H1 (cell line): ENCODE measurements around the gene OBSCN. TPM values are rescaled to one million over a fixed set of nuclear protein-coding genes. Genes with fewer than 3 reads are reported as not detected.

Experiments
- CTCF ChIA-PET: fragments of 300-600 bp; sonication (Branson Sonifier 250); formaldehyde crosslinking; loops from one replicate; lab custom pipeline; 2021; ENCODE audit not compliant: partially characterized antibody; lab: Charles Lee
- POLR2A ChIA-PET: fragments of 300-600 bp; sonication (Branson Sonifier 250); formaldehyde crosslinking; loops from one replicate; lab custom pipeline; 2021; ENCODE audit warnings: inconsistent platforms; ENCODE audit not compliant: partially characterized antibody; lab: Charles Lee
- DNase-seq, 2 experiments: peaks; one replicate each; pipeline versions ENCODE4 v3.0.0 to v3.0.0-alpha.2; 2010 to 2022; ENCODE audit warnings: low spot score in 2 of 2, low read depth in 1 of 2, mixed read lengths in 1 of 2
- FAIRE-seq: peaks from 2 replicates; lab custom pipeline; 2011; peaks lifted over from hg19 to GRCh38; lab: Jason Lieb, UNC
- H2AFZ ChIP-seq: 2 replicates; pipeline ENCODE4 v1.8.1; 2012; ENCODE audit warnings: low read length, inconsistent platforms
- H2AK5ac ChIP-seq: 2 replicates; pipeline ENCODE4 v1.6.1; 2013; ENCODE audit warnings: low read depth, low read length
- H2BK120ac ChIP-seq: replicated peaks from 2 replicates; pipeline ENCODE3; 2013; ENCODE audit warnings: low read depth, low read length, inconsistent platforms
- H2BK12ac ChIP-seq: 2 replicates; pipeline ENCODE4 v1.6.1; 2013; ENCODE audit warnings: low read depth, low read length
- H2BK15ac ChIP-seq: 2 replicates; pipeline ENCODE4 v1.6.1; 2013; ENCODE audit warnings: low read length
- H2BK20ac ChIP-seq: 2 replicates; pipeline ENCODE4 v1.6.1; 2013; ENCODE audit warnings: low read length
- H2BK5ac ChIP-seq: 2 replicates; pipeline ENCODE4 v1.6.1; 2013; ENCODE audit warnings: low read depth, low read length
- H3K14ac ChIP-seq: 2 replicates; pipeline ENCODE4 v1.6.1; 2013; ENCODE audit warnings: inconsistent platforms; ENCODE audit not compliant: insufficient read length
- H3K18ac ChIP-seq: 2 replicates; pipeline ENCODE4 v1.6.1; 2013; ENCODE audit warnings: low read length; ENCODE audit errors: extremely low read depth
- H3K23ac ChIP-seq: 2 replicates; pipeline ENCODE4 v1.6.1; 2013; ENCODE audit warnings: inconsistent platforms; ENCODE audit not compliant: insufficient read length
- H3K23me2 ChIP-seq: 2 replicates; pipeline ENCODE4 v1.6.1; 2013; ENCODE audit warnings: low read depth, low read length
- H3K27ac ChIP-seq: 2 replicates; pipeline ENCODE4 v1.6.1; 2011; ENCODE audit warnings: low read depth, low read length, inconsistent platforms
- H3K27me3 ChIP-seq, 4 experiments: replicated peaks in 1 of 4; 1 replicate in 1 of 4; 2 replicates in 3 of 4; pipeline versions ENCODE4 v1.6.1 to v1.8.1; 2011 to 2013; ENCODE audit warnings: low read length in 3 of 4, mild to moderate bottlenecking in 3 of 4, inconsistent platforms in 2 of 4, mixed read lengths in 2 of 4, moderate library complexity in 1 of 4; ENCODE audit not compliant: control insufficient read depth in 3 of 4, insufficient read depth in 3 of 4; ENCODE audit errors: extremely low read depth in 1 of 4
- H3K36me3 ChIP-seq, 4 experiments: 2 replicates each; pipeline versions ENCODE4 v1.6.1 to v1.8.1; 2011 to 2013; ENCODE audit warnings: mild to moderate bottlenecking in 4 of 4, low read length in 3 of 4, moderate library complexity in 2 of 4, control low read depth in 1 of 4, inconsistent platforms in 1 of 4; ENCODE audit not compliant: insufficient read depth in 4 of 4, control insufficient read depth in 2 of 4
- H3K4ac ChIP-seq: replicated peaks from 2 replicates; pipeline ENCODE3; 2013; ENCODE audit warnings: low read length, low read depth, mixed read lengths, inconsistent platforms; ENCODE audit not compliant: insufficient read length
- H3K4me1 ChIP-seq, 4 experiments: replicated peaks in 1 of 4; 1 replicate in 1 of 4; 2 replicates in 3 of 4; pipeline versions ENCODE4 v1.6.1 to v1.8.1; 2011 to 2013; ENCODE audit warnings: low read length in 3 of 4, inconsistent platforms in 2 of 4, mixed read lengths in 1 of 4; ENCODE audit not compliant: insufficient read depth in 4 of 4, control insufficient read depth in 3 of 4
- H3K4me2 ChIP-seq, 2 experiments: 2 replicates each; pipeline versions ENCODE4 v1.6.1 to v1.8.1; 2011 to 2013; ENCODE audit warnings: low read depth in 2 of 2, low read length in 2 of 2, control low read depth in 1 of 2, inconsistent platforms in 1 of 2, mild to moderate bottlenecking in 1 of 2; ENCODE audit not compliant: insufficient read depth in 1 of 2
- H3K4me3 ChIP-seq, 4 experiments: fragments of 200-600, 300-600 bp in 1 of 4; sonication (generic), shearing (Covaris generic), sonication (Bioruptor Twin) in 1 of 4; 2 replicates each; pipeline versions ENCODE4 v1.5.1 to v1.8.1; 2011 to 2016; ENCODE audit warnings: low read length in 4 of 4, low read depth in 3 of 4, control low read depth in 2 of 4, inconsistent platforms in 2 of 4, mild to moderate bottlenecking in 2 of 4, mixed read lengths in 1 of 4, moderate library complexity in 1 of 4; ENCODE audit not compliant: insufficient read depth in 2 of 4; ENCODE audit errors: extremely low read depth in 1 of 4
- H3K56ac ChIP-seq: replicated peaks from 2 replicates; pipeline ENCODE3; 2013; ENCODE audit warnings: low read depth, mild to moderate bottlenecking, mixed read lengths, low read length, inconsistent platforms; ENCODE audit not compliant: insufficient read length
- H3K79me1 ChIP-seq: 2 replicates; pipeline ENCODE4 v1.6.1; 2013; ENCODE audit warnings: low read depth, low read length, control low read depth
- H3K79me2 ChIP-seq, 2 experiments: 2 replicates each; pipeline versions ENCODE4 v1.6.1 to v1.8.1; 2012 to 2013; ENCODE audit warnings: low read length in 2 of 2, mild to moderate bottlenecking in 2 of 2, inconsistent platforms in 1 of 2; ENCODE audit not compliant: insufficient read depth in 2 of 2, control insufficient read depth in 1 of 2
- H3K9ac ChIP-seq, 4 experiments: replicated peaks in 1 of 4; 1 replicate in 1 of 4; 2 replicates in 3 of 4; pipeline versions ENCODE4 v1.6.1 to v1.8.1; 2011 to 2013; ENCODE audit warnings: low read depth in 3 of 4, low read length in 3 of 4, control low read depth in 2 of 4, mild to moderate bottlenecking in 2 of 4, moderate library complexity in 2 of 4, inconsistent platforms in 1 of 4; ENCODE audit errors: extremely low read depth in 1 of 4
- H3K9me3 ChIP-seq, 2 experiments: 2 replicates each; pipeline versions ENCODE4 v1.6.1 to v1.8.1; 2012 to 2013; ENCODE audit warnings: mild to moderate bottlenecking in 2 of 2, moderate library complexity in 2 of 2, control low read depth in 1 of 2, inconsistent platforms in 1 of 2, low read depth in 1 of 2, low read length in 1 of 2, mixed read lengths in 1 of 2; ENCODE audit not compliant: insufficient read depth in 2 of 2
- H4K20me1 ChIP-seq, 2 experiments: replicated peaks in 1 of 2; 2 replicates each; pipeline versions ENCODE3 to v1.8.1; 2011 to 2013; ENCODE audit warnings: inconsistent platforms in 2 of 2, low read length in 2 of 2, mild to moderate bottlenecking in 1 of 2; ENCODE audit not compliant: insufficient read depth in 2 of 2, control insufficient read depth in 1 of 2
- H4K5ac ChIP-seq: 2 replicates; pipeline ENCODE4 v1.6.1; 2013; ENCODE audit warnings: low read length, low read depth, mixed read lengths, inconsistent platforms; ENCODE audit not compliant: insufficient read length
- H4K8ac ChIP-seq: 2 replicates; pipeline ENCODE4 v1.8.0; 2013; ENCODE audit warnings: mild to moderate bottlenecking, moderate library complexity, low read length, inconsistent platforms; ENCODE audit not compliant: insufficient read depth; ENCODE audit errors: extremely low read depth
- H4K91ac ChIP-seq: replicated peaks from 2 replicates; pipeline ENCODE3; 2013; ENCODE audit warnings: low read length, mixed read lengths, inconsistent platforms; ENCODE audit not compliant: insufficient read length
- E2F6 ChIP-seq: IDR thresholded peaks from 2 replicates; pipeline ENCODE4 v1.6.1; 2012; ENCODE audit warnings: inconsistent platforms
- POU5F1 ChIP-seq: IDR thresholded peaks from 2 replicates; pipeline ENCODE4 v1.6.1; 2011; ENCODE audit warnings: low read depth, mild to moderate bottlenecking, low read length, moderate library complexity
- TEAD4 ChIP-seq: IDR thresholded peaks from 2 replicates; pipeline ENCODE4 v1.6.1; 2012; ENCODE audit warnings: low read depth, low read length, inconsistent platforms, mixed read lengths
- WGBS, 2 experiments: shearing (Covaris generic) in 1 of 2; methylation state at CpG; one replicate each; pipeline versions ENCODE4 v1.1.6 to v1.1.7; 2013 to 2015; ENCODE audit warnings: low lambda C conversion rate in 2 of 2, mixed read lengths in 2 of 2, inconsistent platforms in 1 of 2, low coverage in 1 of 2, missing lambda C conversion rate in 1 of 2; ENCODE audit not compliant: insufficient replicate concordance in 2 of 2, insufficient coverage in 1 of 2, insufficient read length in 1 of 2; ENCODE audit errors: extremely low coverage in 1 of 2, missing lambda C conversion rate in 1 of 2; 5-methylcytosine and 5-hydroxymethylcytosine counted together
- polyA plus RNA-seq, 7 experiments: library from polyadenylated mRNA; depleted of rRNA in 3 of 7; stranded (reverse) in 5 of 7; unstranded in 2 of 7; fragments of >200 nt in 5 of 7; fragments of 200-250 nt in 2 of 7; gene quantifications; 1 replicate in 5 of 7; 2 replicates in 1 of 7; 4 replicates in 1 of 7; pipeline versions ENCODE4 v1.2.1 to v1.2.3, GENCODE V29; 2011 to 2013; ENCODE audit warnings: missing spikeins in 2 of 7, mixed read lengths in 2 of 7
- total RNA-seq: library from RNA; stranded (reverse); fragmentation: NEBNext Ultra II Directional; extraction: Animal tissue kit (Norgen Biotek cat#: 25700); gene quantifications from 2 replicates; pipeline ENCODE4 v1.2.1, GENCODE V29; 2021

OBSCN gene
- total and polyA plus RNA-seq, 2 of the 8 experiments (the other 6 are each of a cell fraction or from before 2014, with no cell fraction given): 7.5 to 28.4 TPM

DNA sequence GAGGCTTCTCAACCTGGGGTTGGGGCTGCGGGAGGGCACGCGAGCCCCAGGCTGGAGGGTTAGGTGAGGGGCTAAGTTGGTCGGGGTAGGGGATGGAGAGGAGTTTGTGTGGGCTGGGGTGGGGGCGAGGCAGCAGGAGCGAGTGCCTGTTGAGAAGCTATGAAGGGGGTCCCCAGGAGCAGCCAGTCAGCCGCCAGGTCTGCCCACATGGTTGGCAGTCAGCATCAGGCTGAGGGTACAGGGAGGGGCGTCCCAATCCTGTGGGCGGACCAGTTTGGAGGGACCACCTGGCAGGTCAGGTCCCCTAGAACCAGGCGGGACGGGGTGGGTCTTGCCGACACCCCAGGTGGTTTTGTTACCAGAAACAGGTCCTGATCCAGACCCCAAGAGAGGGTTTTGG lies 209.2 kb downstream of the OBSCN start:
- Histone ChIP-seq H3K4me1 (peaks cover 2 to 9% (median 6%) of the 10 kb centered on the region in 4 experiments), H3K79me1 (no peaks in the 10 kb centered on the region; the same call in 1 of the 2 replicates), H2BK12ac (no peak overlapping the region), H3K4me2 (peak overlapping the region; percentile 85 to 88), H2BK20ac (no peak overlapping the region), H2AK5ac (no peak overlapping the region), H3K23ac (no peak overlapping the region), H3K4ac (no peak overlapping the region), H2BK5ac (no peak overlapping the region), H3K4me3 (peak overlapping the region in 2 of 4 experiments; percentile 30 to 60; a peak in 4 of 8 replicates), H4K20me1 (peaks cover 8 to 16% of the 10 kb centered on the region in 2 experiments), H4K91ac (no peak overlapping the region), H3K27ac (no peak overlapping the region), H3K36me3 (no peaks in the 10 kb centered on the region), H3K27me3 (peaks cover 3 to 70% (median 37%) of the 10 kb centered on the region in 4 experiments), H2BK120ac (no peak overlapping the region), H3K79me2 (no peaks in the 10 kb centered on the region), H3K14ac (no peak overlapping the region), H2AFZ (no peak overlapping the region), H4K8ac (no peak overlapping the region), H3K23me2 (peaks cover 8% of the 10 kb centered on the region), H3K18ac (no peak overlapping the region), H2BK15ac (no peak overlapping the region), H3K56ac (no peak overlapping the region), H3K9ac (no peak overlapping the region), H4K5ac (no peak overlapping the region), H3K9me3 (no peaks in the 10 kb centered on the region)
- ChIA-PET CTCF (no interaction called here), POLR2A (interaction anchor here (0.6 to 4.1 kb wide), 6 partner anchors 8 to 73 kb away, joined by 3 to 21 read pairs (median 4); partner anchors contain the start of gene TRIM11)
- no peak for TF ChIP-seq TEAD4
- no peak for TF ChIP-seq POU5F1
- TF ChIP-seq E2F6: no peak
- 40% methylated on average over 6 of the region's 12 CpGs; no CpG with 5 or more reads in 1 of the 2 experiments for WGBS, 2 experiments
- FAIRE-seq (no peak), DNase-seq (peak in 1 of 2 experiments; percentile 55)
